Activated T-cell treated with anti-CD3 and anti-CD28 coated beads for 24 hours (primary cell): ENCODE data around the gene TLCD3B.

Experiments used
- DNase-seq: peaks from one replicate; pipeline ENCODE4 v3.0.0-alpha.2; 2020; ENCODE audit warnings: low read depth

Gene TLCD3B

DNA sequence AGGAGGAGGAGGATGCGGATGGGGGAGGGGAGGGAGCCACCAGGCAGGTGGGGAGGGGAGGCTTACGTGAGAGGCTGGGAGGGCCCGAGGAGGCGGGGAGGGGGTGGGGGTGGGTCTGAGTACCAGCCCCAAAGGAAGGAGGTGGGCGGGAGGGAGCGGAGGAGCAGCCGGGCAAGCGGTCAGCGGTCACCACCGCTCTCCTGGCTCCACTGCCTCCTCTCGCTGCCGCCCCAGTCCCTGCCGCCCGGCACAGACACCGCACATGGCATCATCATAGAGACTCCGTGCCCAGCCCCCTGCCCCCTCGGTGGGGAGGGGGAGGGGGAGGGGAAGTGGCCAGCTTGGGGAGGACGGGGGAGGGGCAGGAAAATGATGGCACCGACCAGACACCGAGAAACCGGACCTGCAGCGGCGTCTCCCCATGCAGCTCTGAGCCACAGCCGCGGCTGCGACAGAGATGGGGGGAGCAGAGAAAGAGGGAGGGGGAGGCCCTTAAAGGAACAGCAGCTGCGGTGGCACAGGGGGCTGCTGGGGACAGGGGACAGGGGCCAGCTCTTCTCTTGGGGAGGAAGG lies at the start of gene TLCD3B:
TLCD3B (minus strand) TSS at position 431 of the 573 bp plus-strand sequence. CDS start 744 bp downstream, outside the sequence.
- DNase-seq = no peak

- no peak for DNase-seq
Measured at GRCh38 chr16:30079480-30079879, 48.4 kb upstream of the TLCD3B start.

DNA sequence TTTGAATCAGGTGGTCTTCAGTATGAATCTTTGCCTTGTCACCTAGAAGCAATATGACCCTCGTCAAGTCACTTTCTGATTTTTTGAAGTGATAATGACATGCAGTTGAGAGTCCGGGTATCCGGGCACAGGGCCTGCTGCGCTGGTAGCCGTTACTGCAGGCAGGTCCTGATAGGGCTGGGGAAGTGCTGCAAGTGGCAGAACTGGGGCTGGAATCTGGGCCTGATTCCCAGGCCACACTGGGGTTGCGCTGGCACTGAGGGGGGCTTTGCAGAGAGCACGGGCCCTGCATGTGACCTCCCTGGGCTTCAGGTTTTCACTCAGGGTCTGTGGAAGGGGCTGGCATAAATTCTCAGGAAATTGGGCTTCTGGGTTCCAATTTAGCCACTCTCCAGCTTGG lies 47.7 kb upstream of the TLCD3B start:
- DNase-seq = no peak

DNA sequence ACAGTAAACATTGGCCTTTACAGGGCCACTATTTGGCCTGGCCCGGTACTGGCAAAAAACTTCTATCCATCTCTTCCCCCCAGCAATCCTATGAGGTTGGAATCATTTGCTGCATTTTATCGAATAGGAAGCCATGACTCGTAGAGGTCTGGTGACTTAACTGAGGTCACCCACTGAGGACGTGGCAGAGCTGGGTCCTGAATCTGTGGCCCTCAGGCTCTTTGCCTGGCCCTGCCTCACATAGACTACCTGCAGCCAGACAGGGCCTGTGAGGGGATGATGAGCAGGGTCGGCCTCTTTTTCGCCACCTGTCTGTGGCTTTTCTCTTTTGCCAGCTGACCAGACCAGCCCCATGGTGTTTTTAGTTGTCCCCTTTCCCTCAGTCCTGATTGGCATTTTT lies 46.6 kb upstream of the TLCD3B start:
- no peak for DNase-seq

DNA sequence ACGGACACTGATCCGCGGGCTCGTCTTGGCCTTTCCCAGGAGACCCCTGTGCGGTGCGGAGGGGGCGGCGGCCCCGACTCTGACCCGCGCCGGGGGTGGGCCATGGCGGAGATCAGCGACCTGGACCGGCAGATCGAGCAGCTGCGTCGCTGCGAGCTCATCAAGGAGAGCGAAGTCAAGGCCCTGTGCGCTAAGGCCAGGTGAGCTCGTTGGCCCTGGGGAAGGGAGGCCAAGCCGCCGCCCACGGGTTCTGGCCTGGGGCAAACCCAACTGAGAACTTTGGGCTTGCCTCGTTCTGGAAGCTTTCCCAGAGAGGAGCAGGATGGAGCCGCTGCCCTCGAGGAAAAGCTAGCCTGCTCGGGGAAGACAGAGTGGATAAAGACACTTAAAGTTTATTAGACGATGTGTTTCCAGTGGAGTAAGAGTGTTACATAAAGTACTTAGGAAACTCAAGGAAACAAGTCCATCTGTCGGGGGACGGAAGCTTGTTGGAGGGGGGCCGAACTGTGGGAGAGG lies 45.3 kb upstream of the TLCD3B start:
- DNase-seq = no peak

GRCh38 chr16:30075503-30076275 lies 44.6 kb upstream of the TLCD3B start, which contains the start of gene PPP4C:
PPP4C (plus strand) TSS chr16:30075994; CDS start chr16:30076378, 384 bp downstream.
- DNase-seq = peak; percentile 84

GRCh38 chr16:30070490-30070889 lies 39.4 kb upstream of the TLCD3B start:
- no peak for DNase-seq

GRCh38 chr16:30069611-30070462 lies 38.8 kb upstream of the TLCD3B start:
- no peak for DNase-seq

GRCh38 chr16:30068750-30069610 lies 37.9 kb upstream of the TLCD3B start:
- peak; percentile 25 for DNase-seq

DNA sequence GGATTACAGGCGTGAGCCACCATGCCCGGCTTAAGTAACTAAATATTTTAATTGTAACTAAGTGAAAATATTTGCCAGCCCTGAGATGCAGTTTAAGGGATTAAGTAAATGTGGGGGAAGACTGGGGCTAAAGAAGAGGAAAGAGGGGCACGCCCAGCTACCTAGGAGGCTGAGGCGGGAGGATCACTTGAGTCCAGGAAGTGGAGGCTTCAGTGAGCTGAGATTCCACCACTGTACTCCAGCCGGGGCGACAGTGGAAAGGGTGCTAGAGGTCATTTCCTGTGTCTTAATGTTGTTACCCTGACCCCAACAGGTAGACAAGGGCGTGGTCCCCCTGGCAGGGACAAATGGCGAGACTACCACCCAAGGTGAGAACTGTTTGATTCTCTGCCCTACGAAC lies 37.3 kb upstream of the TLCD3B start:
- no peak for DNase-seq

DNA sequence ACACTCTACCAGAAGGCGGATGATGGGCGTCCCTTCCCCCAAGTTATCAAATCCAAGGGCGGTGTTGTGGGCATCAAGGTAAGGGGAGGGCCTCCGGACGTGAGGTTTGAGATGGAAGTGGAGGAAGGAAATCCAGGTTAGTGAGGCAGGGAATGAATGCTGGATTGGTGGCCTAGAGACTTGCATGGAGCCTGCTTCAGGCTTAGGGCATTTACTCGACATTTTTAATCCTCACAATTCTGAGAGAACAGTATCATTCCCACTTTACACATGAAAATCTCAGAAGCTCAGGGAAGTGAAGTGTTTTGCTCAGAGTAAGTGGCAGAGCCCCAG lies 36.5 kb upstream of the TLCD3B start:
- no peak for DNase-seq

DNA sequence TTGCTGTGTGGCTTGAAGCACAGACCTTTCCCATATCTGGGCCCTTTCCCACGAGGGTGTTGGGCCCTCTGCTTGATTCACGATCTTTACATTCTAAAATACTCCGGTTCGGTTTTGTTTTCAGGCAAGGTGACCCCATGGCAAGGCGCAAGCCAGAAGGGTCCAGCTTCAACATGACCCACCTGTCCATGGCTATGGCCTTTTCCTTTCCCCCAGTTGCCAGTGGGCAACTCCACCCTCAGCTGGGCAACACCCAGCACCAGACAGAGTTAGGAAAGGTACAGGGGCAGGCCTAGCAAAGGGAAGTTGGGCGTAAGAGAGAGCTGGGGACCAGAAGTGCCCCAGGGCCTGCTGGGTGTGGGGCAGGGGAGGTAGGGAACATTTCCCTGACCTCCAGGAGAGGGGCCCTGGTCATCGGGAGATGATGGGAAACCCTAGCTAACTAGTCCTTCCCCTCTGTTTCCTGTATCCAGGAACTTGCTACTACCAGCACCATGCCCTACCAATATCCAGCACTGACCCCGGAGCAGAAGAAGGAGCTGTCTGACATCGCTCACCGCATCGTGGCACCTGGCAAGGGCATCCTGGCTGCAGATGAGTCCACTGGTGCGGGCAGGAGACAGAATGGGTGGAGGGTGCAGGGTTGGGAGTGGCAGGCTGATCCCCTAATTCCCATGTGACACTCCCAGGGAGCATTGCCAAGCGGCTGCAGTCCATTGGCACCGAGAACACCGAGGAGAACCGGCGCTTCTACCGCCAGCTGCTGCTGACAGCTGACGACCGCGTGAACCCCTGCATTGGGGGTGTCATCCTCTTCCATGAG lies 35.9 kb upstream of the TLCD3B start:
- DNase-seq = no peak

GRCh38 chr16:30065943-30066760 lies 35.1 kb upstream of the TLCD3B start:
- DNase-seq = peak; percentile 21

DNA sequence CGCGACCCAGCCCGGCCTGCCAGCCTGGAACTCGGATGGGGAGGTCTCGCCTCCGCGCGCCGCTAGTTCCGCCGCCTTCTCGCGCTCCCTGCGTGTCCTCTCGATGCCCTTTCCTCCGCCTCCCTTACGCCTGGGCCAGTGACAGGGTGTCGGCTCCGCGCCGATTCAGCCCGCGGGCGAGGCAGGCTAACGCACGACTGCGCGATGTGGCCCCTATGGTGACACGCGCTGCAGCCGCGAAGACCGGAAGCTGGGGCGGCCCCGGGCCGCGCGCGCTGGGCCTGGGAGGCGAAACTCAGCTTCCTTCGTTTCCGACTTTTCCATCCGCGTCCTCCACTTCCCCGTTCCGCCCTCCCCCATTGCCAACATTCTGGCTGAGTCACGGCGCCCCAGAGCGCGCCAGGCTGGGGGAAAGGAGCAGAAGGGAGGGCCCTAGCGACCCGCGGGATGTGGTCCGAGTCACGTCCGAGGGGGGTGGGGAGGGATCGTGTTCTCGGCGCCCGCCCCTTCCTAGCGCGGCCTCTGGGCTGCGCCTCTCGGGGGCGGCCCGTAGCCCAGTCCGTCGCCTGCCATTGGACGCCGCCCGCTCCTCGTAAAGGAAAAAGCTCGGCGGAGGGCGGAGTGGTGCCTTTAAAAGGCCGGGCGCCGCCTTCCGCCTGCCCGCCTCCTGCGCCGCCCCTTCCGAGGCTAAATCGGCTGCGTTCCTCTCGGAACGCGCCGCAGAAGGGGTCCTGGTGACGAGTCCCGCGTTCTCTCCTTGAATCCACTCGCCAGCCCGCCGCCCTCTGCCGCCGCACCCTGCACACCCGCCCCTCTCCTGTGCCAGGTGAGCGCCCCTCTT lies 34.3 kb upstream of the TLCD3B start, which contains the start of gene ALDOA:
ALDOA (plus strand) TSS at position 659 of the 841 bp plus-strand sequence. CDS start 1,138 bp downstream, outside the sequence.
- peak; percentile 95 for DNase-seq

DNA sequence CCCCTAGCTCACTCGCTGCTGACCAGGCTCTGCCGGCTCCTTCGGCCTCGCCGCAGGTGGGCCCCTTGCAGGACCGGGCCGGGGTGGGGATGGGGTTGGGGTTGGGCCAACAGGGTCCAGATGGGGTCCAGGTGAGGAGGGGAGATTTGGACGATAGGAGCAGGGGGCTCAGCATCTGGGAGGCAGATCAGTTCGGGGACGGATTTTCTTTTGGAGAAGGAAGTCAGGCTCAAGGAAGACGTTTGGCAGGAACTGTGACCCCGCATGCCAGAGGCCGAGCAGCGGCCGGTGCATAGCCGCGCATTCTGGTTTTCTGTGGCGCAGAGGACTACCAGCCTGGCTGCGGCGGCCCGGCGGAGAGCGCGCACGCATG lies 33.6 kb upstream of the TLCD3B start:
- DNase-seq = no peak

DNA sequence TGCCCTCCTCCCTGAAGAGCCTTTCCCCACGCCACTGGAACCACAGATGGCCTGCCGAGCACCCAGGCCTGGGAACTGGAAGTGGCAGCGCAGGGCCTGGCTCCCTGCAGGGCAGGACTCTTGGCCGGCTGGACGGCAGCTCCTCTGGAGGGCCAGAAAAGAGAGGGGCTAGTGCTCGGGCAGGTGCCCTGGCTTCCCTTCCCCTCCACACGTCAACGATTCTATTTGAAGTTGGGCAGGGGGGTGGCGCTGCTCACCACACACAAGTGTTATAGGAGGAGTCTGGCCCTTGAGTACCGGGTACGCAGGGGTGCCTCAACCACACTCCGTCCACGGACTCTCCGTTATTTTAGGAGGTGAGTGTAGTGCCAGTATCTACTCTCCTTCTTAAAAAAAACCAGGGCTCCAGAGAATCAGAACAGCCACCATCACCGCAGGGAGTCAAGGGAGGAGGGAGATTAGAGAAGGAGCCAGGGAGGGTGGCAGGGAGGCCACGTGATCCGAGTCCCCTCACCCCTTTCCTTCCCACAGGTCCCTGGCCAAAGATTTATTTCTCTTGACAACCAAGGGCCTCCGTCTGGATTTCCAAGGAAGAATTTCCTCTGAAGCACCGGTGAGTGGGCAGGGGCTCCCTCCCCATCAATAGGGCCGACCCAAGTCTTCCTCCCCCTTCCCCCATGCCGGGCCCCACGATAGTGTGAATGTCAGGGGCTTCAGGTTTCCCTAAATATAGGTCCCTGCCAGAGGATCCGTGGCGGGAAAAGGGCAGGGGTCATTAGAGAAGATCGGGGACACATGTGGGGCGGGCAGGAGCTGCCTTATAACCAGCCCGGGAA lies 33.0 kb upstream of the TLCD3B start:
- DNase-seq = peak; percentile 64

- no peak for DNase-seq
Measured at GRCh38 chr16:30063278-30063892, 32.3 kb upstream of the TLCD3B start.
